Hair follicular keratinocyte (primary cell): ENCODE data around the gene GFER. TPM values are rescaled to one million over a fixed set of nuclear protein-coding genes. Genes with fewer than 3 reads are reported as not detected.

Experiments
- total RNA-seq: library from RNA; depleted of rRNA; stranded (reverse); fragments of >200 nt; gene quantifications from 2 replicates; pipeline ENCODE4 v1.2.3, GENCODE V29; 2015

GFER gene
- 21.3 and 23.3 TPM in 2 replicates for total RNA-seq

DNA sequence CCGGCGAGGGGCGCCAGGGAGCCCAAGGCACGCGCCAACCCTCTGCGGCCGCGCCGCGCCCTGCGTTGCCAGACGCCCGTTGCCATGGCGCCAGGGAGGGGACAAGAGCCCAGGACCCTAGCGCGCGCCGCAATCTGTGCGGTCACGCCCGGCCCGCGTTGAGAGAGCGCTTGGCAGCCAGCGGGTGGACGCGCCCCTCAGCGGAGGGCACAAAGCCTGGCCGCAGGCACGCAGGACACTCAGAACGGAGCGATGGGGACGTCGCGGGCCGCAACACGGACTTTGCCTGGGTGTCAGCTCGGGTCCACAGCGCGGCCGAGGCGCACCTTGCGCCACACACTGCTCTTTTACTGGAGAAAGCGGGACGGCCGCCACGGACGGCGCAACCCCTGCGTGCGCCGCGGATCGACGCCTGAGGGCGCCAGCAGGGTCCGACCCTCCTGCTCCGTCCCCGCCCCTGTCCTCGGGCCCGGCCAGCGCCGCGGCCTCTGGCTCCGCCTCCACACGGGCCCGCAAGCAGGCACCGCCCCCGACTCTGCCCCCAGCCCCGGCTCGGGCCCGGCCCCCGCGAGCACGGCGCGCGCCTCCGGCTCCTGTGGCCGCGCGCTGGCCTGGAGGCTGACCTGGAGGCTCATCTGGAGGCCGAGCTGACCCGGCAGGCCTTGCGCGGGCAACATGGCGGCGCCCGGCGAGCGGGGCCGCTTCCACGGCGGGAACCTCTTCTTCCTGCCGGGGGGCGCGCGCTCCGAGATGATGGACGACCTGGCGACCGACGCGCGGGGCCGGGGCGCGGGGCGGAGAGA, at the start of gene GFER:
TSS of gene GFER (plus strand) at position 650 of the 803 bp plus-strand sequence. CDS start at position 676, 26 bp downstream.

GRCh38 chr16:1942810-1943726, 40.9 kb upstream of the GFER start, which contains the start of gene MSRB1:
Gene MSRB1, minus strand, starts transcription at chr16:1943199. Its CDS starts 43 bp downstream, at chr16:1943156.

GRCh38 chr16:1959269-1960039, 24.5 kb upstream of the GFER start, which contains the start of gene NDUFB10:
Gene NDUFB10, plus strand, starts transcription at chr16:1959538. Its CDS starts 87 bp downstream, at chr16:1959625.

DNA sequence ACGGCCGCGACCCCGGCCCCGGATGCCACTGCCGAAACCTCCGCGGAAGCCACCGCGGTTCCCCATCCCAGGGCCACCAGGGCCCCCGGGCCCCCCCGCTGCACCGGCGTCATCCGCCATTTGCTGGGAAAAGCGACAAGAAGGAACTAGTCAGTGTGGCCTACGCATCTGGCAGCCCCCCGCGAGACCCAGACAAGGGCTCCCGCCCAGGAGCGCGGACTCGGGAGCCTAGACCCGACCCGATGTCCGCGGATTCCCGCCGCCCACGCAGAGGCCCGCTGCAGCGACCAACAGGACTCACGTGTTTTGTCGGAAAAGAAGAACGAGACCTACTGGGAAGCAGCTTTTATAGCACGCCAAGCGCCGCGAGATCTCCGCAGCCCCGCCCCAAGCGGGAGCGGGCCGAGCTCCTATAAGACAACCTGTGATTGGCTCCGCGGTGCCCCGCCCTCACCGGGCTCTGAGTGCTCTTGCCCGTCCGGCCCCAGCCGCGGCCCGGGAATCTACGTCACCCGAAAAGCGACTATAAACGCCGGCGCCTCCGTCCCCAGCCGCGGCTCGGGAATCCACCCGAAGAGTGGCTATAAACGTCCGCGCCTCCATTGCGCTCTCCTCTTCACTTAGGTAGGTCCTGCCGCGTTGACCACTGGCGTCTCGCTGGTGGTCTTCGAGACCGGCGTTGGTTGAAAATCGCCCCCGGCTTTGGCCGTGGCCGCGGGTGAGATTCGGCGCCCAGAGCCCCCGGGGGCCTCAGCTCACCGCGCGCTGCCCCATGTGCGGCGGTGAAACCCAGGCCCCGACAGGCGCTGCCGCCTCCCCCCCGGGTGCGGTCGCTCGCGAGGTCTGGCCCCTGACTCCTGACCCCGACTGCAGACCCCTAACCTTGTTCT, 19.2 kb upstream of the GFER start, which contains the start of gene RPS2:
TSS of gene RPS2 (minus strand) at position 321 of the 890 bp plus-strand sequence. CDS start at position 120, 201 bp downstream.

GRCh38 chr16:1966460-1966859, 17.5 kb upstream of the GFER start, which contains the start of gene RNF151:
Gene RNF151, plus strand, starts transcription at chr16:1966856. Its CDS starts 26 bp downstream, at chr16:1966882.

DNA sequence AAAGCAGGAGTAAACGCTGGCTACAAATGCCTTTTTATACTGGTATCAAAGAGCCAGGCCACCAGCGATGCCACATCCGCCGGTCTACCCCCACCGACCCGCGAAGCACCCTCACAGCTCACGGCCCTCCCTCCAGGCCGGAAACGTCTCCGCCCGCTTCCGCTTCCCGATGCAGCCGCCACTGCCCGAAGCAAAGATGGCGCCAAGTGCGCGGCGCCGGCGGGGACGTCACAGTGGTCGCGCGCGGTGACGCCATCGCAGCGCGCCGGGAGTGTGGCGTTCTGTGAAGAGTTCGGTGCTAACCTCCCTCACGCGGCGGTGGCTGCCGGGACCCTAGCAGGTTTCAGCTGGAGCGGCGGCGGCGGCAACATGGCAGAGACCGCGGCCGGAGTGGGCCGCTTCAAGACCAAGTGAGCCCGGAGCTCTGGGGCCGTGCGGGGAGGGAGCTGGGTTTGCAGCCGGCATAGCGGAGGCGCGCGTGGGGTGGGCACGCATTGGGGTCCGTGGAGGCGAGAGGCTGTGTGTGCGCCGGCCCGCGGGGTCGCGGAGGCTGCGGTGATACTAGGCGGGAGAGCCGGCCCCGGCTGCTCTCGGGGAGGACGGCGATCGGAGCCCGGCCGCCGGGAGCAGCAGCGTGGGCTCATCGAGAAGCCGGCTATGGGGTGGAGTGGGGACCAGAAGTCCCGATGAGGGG, 12.1 kb upstream of the GFER start, which contains the start of gene TBL3:
TSS of gene TBL3 (plus strand) at position 258 of the 694 bp plus-strand sequence. CDS start at position 370, 112 bp downstream.

GRCh38 chr16:1981398-1981836, 2.6 kb upstream of the GFER start, which contains the start of gene NOXO1:
Gene NOXO1, minus strand, starts transcription at chr16:1981469. Its CDS starts 290 bp downstream, at chr16:1981179.

GRCh38 chr16:1989209-1990100, 5.5 kb downstream of the GFER start, which contains the start of gene SYNGR3:
Gene SYNGR3, plus strand, starts transcription at chr16:1989970. Its CDS starts 133 bp downstream, at chr16:1990103.

DNA sequence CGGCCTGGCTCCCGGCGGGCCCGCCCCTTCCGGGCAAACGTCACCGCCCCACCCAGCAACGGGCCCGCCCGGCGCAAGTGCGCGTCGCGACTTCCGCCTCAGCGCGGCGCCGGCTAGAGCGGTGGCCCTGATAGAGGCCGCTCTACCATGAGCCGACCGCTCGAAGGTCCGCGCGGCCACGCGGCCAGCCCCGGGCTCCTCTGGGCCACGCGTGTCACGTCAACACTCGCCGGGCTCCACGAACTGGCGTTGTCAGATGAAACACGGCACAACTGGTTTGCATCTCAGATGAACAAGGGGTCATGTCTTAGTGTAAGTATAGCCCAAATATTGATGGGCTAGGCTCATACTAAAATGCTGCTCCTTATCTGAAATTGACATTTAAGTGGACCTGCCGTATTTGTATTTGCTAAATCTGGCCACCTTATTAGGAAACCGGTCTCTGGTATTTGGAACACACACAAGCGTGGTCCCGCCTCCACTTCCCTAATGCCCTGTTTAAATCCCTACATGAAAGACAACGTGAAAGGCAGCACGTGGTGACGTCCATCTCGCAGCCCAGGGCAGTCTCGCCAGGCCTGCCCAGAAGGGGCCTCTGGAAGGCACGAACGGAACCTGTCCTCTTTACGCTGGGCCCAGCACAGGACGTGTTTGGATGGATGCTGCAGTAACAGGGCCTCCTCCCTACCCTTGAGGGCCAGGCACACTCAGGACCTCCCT, 26.0 kb downstream of the GFER start, which contains the start of gene ZNF598:
TSS of gene ZNF598 (minus strand) at position 31 of the 720 bp plus-strand sequence.

GRCh38 chr16:2019518-2019920, 35.5 kb downstream of the GFER start, which contains the start of gene NPW:
Gene NPW, plus strand, starts transcription at chr16:2019785.

DNA sequence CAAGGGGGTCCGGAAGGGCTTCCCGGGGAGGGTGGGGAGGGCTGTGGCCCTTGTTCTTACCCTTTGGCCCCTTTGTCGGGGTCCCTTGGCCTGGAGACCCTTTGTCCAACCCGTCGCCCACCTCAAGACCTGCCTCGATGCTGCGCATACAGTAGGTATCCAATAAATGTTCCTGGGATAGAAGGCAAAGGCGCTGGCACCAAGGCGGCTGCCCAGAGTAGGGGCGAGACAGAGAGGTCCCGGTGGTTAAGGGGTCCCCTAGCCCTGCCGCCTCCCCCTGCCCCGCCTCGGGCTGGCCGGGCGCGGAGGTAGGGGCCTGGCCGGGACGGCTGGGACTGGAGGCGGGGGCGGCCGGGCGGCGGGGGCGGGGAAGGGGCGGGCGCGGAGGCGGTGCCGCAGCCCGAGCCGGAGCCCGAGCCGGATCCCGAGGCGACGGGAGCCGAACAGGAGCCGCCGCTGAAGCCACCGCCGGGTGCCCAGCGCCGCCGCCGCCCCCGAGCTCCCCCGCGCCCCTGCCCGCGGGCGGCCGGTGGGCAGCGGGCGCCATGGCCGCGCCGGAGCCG, 42.5 kb downstream of the GFER start, which contains the start of gene NHERF2:
TSS of gene NHERF2 (plus strand) at position 442 of the 563 bp plus-strand sequence. CDS start at position 546, 104 bp downstream.

Other genes starting within 250 kb of the GFER start
- gene NME3, start 212.7 kb upstream of the GFER start, total RNA-seq, result 53.2 and 65.0 TPM in 2 replicates
- gene EME2, start 211.4 kb upstream of the GFER start, total RNA-seq, result 2.6 and 3.3 TPM in 2 replicates
- 136 and 217 TPM in 2 replicates for gene MRPS34, start 211.1 kb upstream of the GFER start, total RNA-seq
- gene SPSB3, start 201.6 kb upstream of the GFER start, total RNA-seq, result 29.6 and 50.4 TPM in 2 replicates
- 95.2 and 178 TPM in 2 replicates for gene NUBP2, start 201.2 kb upstream of the GFER start, total RNA-seq
- not detected in 2 replicates for gene IGFALS, start 190.5 kb upstream of the GFER start, total RNA-seq
- gene HAGH, start 157.4 kb upstream of the GFER start, total RNA-seq, result 59.8 and 73.5 TPM in 2 replicates
- gene FAHD1, start 157.0 kb upstream of the GFER start, total RNA-seq, result 32.2 and 34.9 TPM in 2 replicates
- 0.08 TPM in 1 of 2 replicates, not detected in the other for gene MEIOB, start 112.0 kb upstream of the GFER start, total RNA-seq
- not detected in 2 replicates for gene HS3ST6, start 65.8 kb upstream of the GFER start, total RNA-seq
- gene MSRB1, start 41.0 kb upstream of the GFER start, total RNA-seq, result 6.3 and 6.4 TPM in 2 replicates
- 0.55 TPM in 1 of 2 replicates, not detected in the other for gene RPL3L, start 29.5 kb upstream of the GFER start, total RNA-seq
- 168 and 283 TPM in 2 replicates for gene NDUFB10, start 24.7 kb upstream of the GFER start, total RNA-seq
- gene RPS2, start 19.4 kb upstream of the GFER start, total RNA-seq, result 4,608 and 4,861 TPM in 2 replicates
- gene RNF151, start 17.3 kb upstream of the GFER start, total RNA-seq, result 0.16 TPM in 1 of 2 replicates, not detected in the other
- 85.0 and 114 TPM in 2 replicates for gene TBL3, start 12.1 kb upstream of the GFER start, total RNA-seq
- 1.2 and 2.1 TPM in 2 replicates for gene NOXO1, start 2.7 kb upstream of the GFER start, total RNA-seq
- gene SYNGR3, start 5.8 kb downstream of the GFER start, total RNA-seq, result 0.68 and 5.4 TPM in 2 replicates
- 62.8 and 87.5 TPM in 2 replicates for gene ZNF598, start 25.6 kb downstream of the GFER start, total RNA-seq
- 0.68 TPM in 1 of 2 replicates, not detected in the other for gene NPW, start 35.6 kb downstream of the GFER start, total RNA-seq
- gene NHERF2, start 42.7 kb downstream of the GFER start, total RNA-seq, result 7.6 and 7.9 TPM in 2 replicates
- 23.2 and 40.5 TPM in 2 replicates for gene NTHL1, start 63.6 kb downstream of the GFER start, total RNA-seq
- gene TSC2, start 63.8 kb downstream of the GFER start, total RNA-seq, result 22.3 and 23.4 TPM in 2 replicates
- gene PKD1, start 151.7 kb downstream of the GFER start, total RNA-seq, result 44.1 and 44.7 TPM in 2 replicates
- gene RAB26, start 164.4 kb downstream of the GFER start, total RNA-seq, result not detected in 2 replicates
- 70.1 and 85.1 TPM in 2 replicates for gene TRAF7, start 171.6 kb downstream of the GFER start, total RNA-seq
- gene CASKIN1, start 212.4 kb downstream of the GFER start, total RNA-seq, result under 0.01 and 0.16 TPM in 2 replicates
- gene MLST8, start 221.3 kb downstream of the GFER start, total RNA-seq, result 94.2 and 110 TPM in 2 replicates
- 0.55 and 2.0 TPM in 2 replicates for gene BRICD5, start 226.7 kb downstream of the GFER start, total RNA-seq
- 18.6 and 24.5 TPM in 2 replicates for gene PGP, start 230.6 kb downstream of the GFER start, total RNA-seq
- 24.7 and 29.4 TPM in 2 replicates for gene E4F1, start 239.4 kb downstream of the GFER start, total RNA-seq